ENCODE results near the gene ELMOD1.

- TF ChIP-seq CSRNP3 (CRISPR knock-in tag; IDR thresholded peaks at IDR 0.05) (no peak), PATZ1 (CRISPR knock-in tag; IDR thresholded peaks at IDR 0.05; ENCODE audit: borderline replicate concordance) (no peak), ZNF565 (CRISPR knock-in tag; conservative IDR thresholded peaks at IDR 0.05; ENCODE audit: low read depth) (no peak), RARB (CRISPR knock-in tag; IDR thresholded peaks at IDR 0.05) (no peak), ARNTL (CRISPR knock-in tag; IDR thresholded peaks at IDR 0.05; ENCODE audit: borderline replicate concordance, low read depth) (no peak), ZNF70 (CRISPR knock-in tag; IDR thresholded peaks at IDR 0.05) (no peak), POU6F1 (CRISPR knock-in tag; IDR thresholded peaks at IDR 0.05; ENCODE audit: borderline replicate concordance, low read depth) (no peak)
These were observed 60.7 kb downstream of the ELMOD1 start for GRCh38 chr11:107651672-107652071.
